ENCODE results near the gene ADAMTS8. TPM values are rescaled to one million over a fixed set of nuclear protein-coding genes. Genes with fewer than 3 reads are reported as not detected.

ADAMTS8 gene
- total RNA-seq, result 10 to 100 TPM; 23.5 to 55.5 (median 29.8) TPM

- H3K27me3 ChIP-seq, result peaks cover 0 to 19% (median 0%) of the 10 kb centered on the region in 4 donors
- H3K36me3 ChIP-seq, result no peaks in the 10 kb centered on the region
- H3K9me3 ChIP-seq, result no peaks in the 10 kb centered on the region
- WGBS, result 3% methylated on average over 54 of the region's 64 CpGs
- intact Hi-C loops (cut with DNase I), result loop anchor here (1.0 to 10.0 kb wide), 3 partner anchors 38 to 466 kb away; partner anchors contain the start of gene ZBTB44
- H3K4me3 ChIP-seq, result peak within 1 kb of the TSS; percentile 61 to 74 (median 64)
- DNase-seq (ENCODE audit: extremely low spot score), result no peak
- peak within 1 kb of the TSS; percentile 57 to 78 (median 68) for H3K27ac ChIP-seq (replicated peaks in 1 of 4)
- TF ChIP-seq POLR2A (IDR thresholded peaks at IDR 0.05; ENCODE audit: low read depth), result no peak
- TF ChIP-seq, protein P1, sequence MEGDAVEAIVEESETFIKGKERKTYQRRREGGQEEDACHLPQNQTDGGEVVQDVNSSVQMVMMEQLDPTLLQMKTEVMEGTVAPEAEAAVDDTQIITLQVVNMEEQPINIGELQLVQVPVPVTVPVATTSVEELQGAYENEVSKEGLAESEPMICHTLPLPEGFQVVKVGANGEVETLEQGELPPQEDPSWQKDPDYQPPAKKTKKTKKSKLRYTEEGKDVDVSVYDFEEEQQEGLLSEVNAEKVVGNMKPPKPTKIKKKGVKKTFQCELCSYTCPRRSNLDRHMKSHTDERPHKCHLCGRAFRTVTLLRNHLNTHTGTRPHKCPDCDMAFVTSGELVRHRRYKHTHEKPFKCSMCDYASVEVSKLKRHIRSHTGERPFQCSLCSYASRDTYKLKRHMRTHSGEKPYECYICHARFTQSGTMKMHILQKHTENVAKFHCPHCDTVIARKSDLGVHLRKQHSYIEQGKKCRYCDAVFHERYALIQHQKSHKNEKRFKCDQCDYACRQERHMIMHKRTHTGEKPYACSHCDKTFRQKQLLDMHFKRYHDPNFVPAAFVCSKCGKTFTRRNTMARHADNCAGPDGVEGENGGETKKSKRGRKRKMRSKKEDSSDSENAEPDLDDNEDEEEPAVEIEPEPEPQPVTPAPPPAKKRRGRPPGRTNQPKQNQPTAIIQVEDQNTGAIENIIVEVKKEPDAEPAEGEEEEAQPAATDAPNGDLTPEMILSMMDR (IDR thresholded peaks at IDR 0.05), result no peak
- TF ChIP-seq EP300 (IDR thresholded peaks at IDR 0.05), result no peak
- TF ChIP-seq POLR2AphosphoS5 (IDR thresholded peaks at IDR 0.05), result peak in 1 of 2 donors; percentile 15
- H3K4me1 ChIP-seq, result peaks cover 21 to 53% (median 49%) of the 10 kb centered on the region in 4 donors
Measured at GRCh38 chr11:130428316-130429119, at the start of gene ADAMTS8. ADAMTS8 (minus strand) TSS chr11:130428609; CDS start chr11:130428286, 323 bp downstream.

GRCh38 chr11:130477586-130478203 lies 49.3 kb upstream of the ADAMTS8 start:
- H3K4me3 ChIP-seq, result peak overlapping the region in 1 of 4 donors; percentile 20
- no peaks in the 10 kb centered on the region for H3K9me3 ChIP-seq
- intact Hi-C loops (cut with DNase I), result no loop called here
- H3K36me3 ChIP-seq, result peaks cover 0 to 30% (median 19%) of the 10 kb centered on the region in 4 donors
- no peak for TF ChIP-seq POLR2AphosphoS5 (IDR thresholded peaks at IDR 0.05)
- no peak for TF ChIP-seq EP300 (IDR thresholded peaks at IDR 0.05)
- TF ChIP-seq, protein P1 (IDR thresholded peaks at IDR 0.05), result no peak
- TF ChIP-seq POLR2A (IDR thresholded peaks at IDR 0.05; ENCODE audit: low read depth), result no peak
- no peaks in the 10 kb centered on the region for H3K27me3 ChIP-seq
- peaks cover 38 to 60% (median 43%) of the 10 kb centered on the region in 4 donors for H3K4me1 ChIP-seq
- 59% methylated on average over 6 of the region's 6 CpGs for WGBS
- no peak for DNase-seq (ENCODE audit: extremely low spot score)
- peak overlapping the region; percentile 71 to 81 (median 76) for H3K27ac ChIP-seq (replicated peaks in 1 of 4)

DNA sequence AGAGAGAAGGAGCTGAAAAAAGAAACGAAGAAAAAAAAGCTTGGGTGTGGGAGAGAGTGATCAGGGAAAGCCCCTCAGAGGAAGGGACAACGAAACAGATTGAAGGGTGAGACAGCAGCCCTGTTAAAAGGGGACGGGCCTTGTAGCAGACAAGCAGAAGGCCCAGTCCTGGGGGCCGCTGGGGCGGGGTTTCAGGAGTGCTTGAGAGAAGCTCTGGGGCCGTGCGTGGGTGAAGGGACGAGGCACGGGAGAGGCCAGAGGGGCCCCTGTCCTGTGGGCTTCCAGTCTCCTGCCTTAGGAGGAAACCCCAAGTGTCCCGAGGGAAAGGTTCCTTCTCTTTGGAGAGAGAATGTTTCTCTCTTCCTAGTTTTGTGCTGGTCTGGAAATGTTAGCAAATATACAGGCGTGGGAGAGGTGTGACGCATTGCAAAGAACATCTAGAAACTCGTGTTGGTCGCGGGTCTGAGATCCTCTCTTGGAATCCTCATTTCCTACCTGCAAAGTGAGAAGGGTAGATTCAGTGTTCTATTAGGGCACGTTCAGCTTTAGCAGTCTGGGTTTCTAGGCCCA lies 48.6 kb upstream of the ADAMTS8 start:
- TF ChIP-seq, protein P1 (IDR thresholded peaks at IDR 0.05), result no peak
- TF ChIP-seq POLR2A (IDR thresholded peaks at IDR 0.05; ENCODE audit: low read depth), result no peak
- TF ChIP-seq EP300 (IDR thresholded peaks at IDR 0.05), result no peak
- no peak for TF ChIP-seq POLR2AphosphoS5 (IDR thresholded peaks at IDR 0.05)
- peak; percentile 85 for DNase-seq (ENCODE audit: extremely low spot score)
- Histone ChIP-seq H3K27me3 (no peaks in the 10 kb centered on the region), H3K36me3 (peaks cover 0 to 37% (median 25%) of the 10 kb centered on the region in 4 donors), H3K27ac (replicated peaks in 1 of 4) (peak overlapping the region; percentile 71 to 81 (median 76)), H3K4me1 (peaks cover 38 to 60% (median 43%) of the 10 kb centered on the region in 4 donors), H3K9me3 (no peaks in the 10 kb centered on the region), H3K4me3 (no peak overlapping the region)
- 89% methylated on average over 16 of the region's 16 CpGs for WGBS
- intact Hi-C loops (cut with DNase I), result no loop called here

DNA sequence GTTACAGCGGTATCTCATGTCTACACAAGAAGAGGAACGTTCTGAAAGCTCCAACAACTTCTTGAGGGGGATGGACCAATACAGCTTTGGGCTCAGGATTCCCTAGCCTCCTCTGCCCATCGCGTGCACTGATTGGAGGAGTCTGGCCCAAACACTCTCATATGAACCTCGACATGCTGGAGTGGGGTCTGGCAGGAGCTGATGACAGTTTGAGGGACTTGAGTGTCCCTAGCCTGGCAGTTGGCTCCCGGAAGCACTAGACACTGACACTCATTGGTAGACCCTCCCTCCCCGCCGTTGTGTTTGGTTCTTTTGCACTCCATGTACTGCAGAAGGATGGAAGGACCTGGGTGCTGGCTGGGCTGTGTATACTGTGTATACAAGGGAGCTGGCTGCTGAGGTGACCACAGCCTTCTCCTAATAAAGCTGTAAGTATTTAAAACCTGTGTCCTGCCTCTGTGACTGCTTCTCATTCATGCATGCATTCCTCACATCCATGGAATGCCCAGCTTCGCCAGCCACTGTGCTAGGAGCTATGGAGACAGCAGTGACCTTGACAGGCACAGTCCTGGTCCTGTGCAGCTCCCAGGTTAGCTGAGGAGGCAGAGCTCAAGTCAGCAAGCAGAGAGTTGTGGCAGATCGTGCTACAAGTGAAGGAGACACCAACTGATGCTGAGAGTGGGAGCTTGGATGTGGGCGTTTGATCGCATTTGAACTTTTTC lies 48.0 kb upstream of the ADAMTS8 start:
- Histone ChIP-seq H3K4me3 (no peak overlapping the region), H3K36me3 (peaks cover 0 to 43% (median 31%) of the 10 kb centered on the region in 4 donors), H3K9me3 (no peaks in the 10 kb centered on the region), H3K4me1 (peaks cover 38 to 60% (median 43%) of the 10 kb centered on the region in 4 donors), H3K27me3 (no peaks in the 10 kb centered on the region), H3K27ac (replicated peaks in 1 of 4) (peak overlapping the region; percentile 71 to 81 (median 76))
- DNase-seq (ENCODE audit: extremely low spot score), result peak; percentile 87
- TF ChIP-seq POLR2A (IDR thresholded peaks at IDR 0.05; ENCODE audit: low read depth) (no peak), POLR2AphosphoS5 (IDR thresholded peaks at IDR 0.05) (no peak), EP300 (IDR thresholded peaks at IDR 0.05) (no peak)
- TF ChIP-seq, protein P1 (IDR thresholded peaks at IDR 0.05), result no peak
- WGBS, result 85% methylated on average over 11 of the region's 12 CpGs
- intact Hi-C loops (cut with DNase I), result no loop called here

All from esophagus muscularis mucosa (tissue), 4 donors.